ENCODE results near the gene GIPC2.

GIPC2 gene

GRCh38 chr1:78122389-78122788 is 76.6 kb downstream of the GIPC2 start:
- Histone ChIP-seq H3K27ac (ENCODE audit: low read depth, low read length) (no peak overlapping the region), H4K20me1 (ENCODE audit: control insufficient read depth, insufficient read depth, low read depth, low read length) (no peaks in the 10 kb centered on the region), H3K4me1 (ENCODE audit: control insufficient read depth, low read length) (no peaks in the 10 kb centered on the region), H3K9me3 (ENCODE audit: control insufficient read depth, insufficient read depth, low read length) (no peaks in the 10 kb centered on the region), H3K9me2 (replicated peaks; ENCODE audit: control insufficient read depth, low read length) (no peaks in the 10 kb centered on the region), H3K79me2 (ENCODE audit: control insufficient read depth, low read length) (no peaks in the 10 kb centered on the region), H3K4me3 (ENCODE audit: low read length) (no peak overlapping the region), H3K27me3 (ENCODE audit: control insufficient read depth, low read length) (peaks cover 3% of the 10 kb centered on the region; the same call in 1 of the 2 replicates), H3F3A (ENCODE audit: control insufficient read depth, insufficient read depth) (no peaks in the 10 kb centered on the region), H3K36me3 (ENCODE audit: control insufficient read depth, low read length) (no peaks in the 10 kb centered on the region), H3K4me2 (ENCODE audit: low read length) (no peak overlapping the region)
- TF ChIP-seq CTCF (IDR thresholded peaks at IDR 0.05; ENCODE audit: low read depth, low read length, poor library complexity, severe bottlenecking) (no peak), EZH2phosphoT487 (IDR thresholded peaks at IDR 0.05; ENCODE audit: borderline replicate concordance, low read length) (no peak)

DNA sequence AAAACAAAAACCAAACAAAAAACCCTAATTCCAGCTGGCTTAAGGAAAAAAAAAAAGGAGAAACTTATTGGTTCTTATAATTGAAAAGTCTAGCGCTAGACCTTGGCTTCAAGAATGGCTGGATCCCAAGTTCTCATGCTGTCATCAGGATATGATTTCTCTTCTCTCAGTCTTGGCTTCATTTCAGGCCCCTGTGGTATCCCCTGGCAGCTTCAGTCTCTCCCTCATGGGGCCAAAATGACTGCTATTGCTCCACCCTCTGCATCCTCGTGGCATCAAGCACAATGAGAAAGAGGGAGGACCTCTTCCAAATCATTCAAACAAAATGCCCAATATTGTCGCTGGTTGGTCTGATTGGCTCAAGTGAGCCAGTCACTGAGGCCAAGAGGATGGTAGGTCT is 80.7 kb downstream of the GIPC2 start:
- H3K9me2 ChIP-seq (replicated peaks; ENCODE audit: control insufficient read depth, low read length) = no peaks in the 10 kb centered on the region
- no peaks in the 10 kb centered on the region for H3K9me3 ChIP-seq (ENCODE audit: control insufficient read depth, insufficient read depth, low read length)
- no peak overlapping the region for H3K4me2 ChIP-seq (ENCODE audit: low read length)
- H3K4me3 ChIP-seq (ENCODE audit: low read length) = no peak overlapping the region
- no peaks in the 10 kb centered on the region for H3K4me1 ChIP-seq (ENCODE audit: control insufficient read depth, low read length)
- TF ChIP-seq EZH2phosphoT487 (IDR thresholded peaks at IDR 0.05; ENCODE audit: borderline replicate concordance, low read length) (no peak), CTCF (IDR thresholded peaks at IDR 0.05; ENCODE audit: low read depth, low read length, poor library complexity, severe bottlenecking) (no peak)
- no peaks in the 10 kb centered on the region for H3K79me2 ChIP-seq (ENCODE audit: control insufficient read depth, low read length)
- H3K27ac ChIP-seq (ENCODE audit: low read depth, low read length) = no peak overlapping the region
- no peaks in the 10 kb centered on the region for H3K36me3 ChIP-seq (ENCODE audit: control insufficient read depth, low read length)
- peaks cover 2% of the 10 kb centered on the region; the same call in 1 of the 2 replicates for H3K27me3 ChIP-seq (ENCODE audit: control insufficient read depth, low read length)
- H4K20me1 ChIP-seq (ENCODE audit: control insufficient read depth, insufficient read depth, low read depth, low read length) = no peaks in the 10 kb centered on the region
- H3F3A ChIP-seq (ENCODE audit: control insufficient read depth, insufficient read depth) = no peaks in the 10 kb centered on the region

DNA sequence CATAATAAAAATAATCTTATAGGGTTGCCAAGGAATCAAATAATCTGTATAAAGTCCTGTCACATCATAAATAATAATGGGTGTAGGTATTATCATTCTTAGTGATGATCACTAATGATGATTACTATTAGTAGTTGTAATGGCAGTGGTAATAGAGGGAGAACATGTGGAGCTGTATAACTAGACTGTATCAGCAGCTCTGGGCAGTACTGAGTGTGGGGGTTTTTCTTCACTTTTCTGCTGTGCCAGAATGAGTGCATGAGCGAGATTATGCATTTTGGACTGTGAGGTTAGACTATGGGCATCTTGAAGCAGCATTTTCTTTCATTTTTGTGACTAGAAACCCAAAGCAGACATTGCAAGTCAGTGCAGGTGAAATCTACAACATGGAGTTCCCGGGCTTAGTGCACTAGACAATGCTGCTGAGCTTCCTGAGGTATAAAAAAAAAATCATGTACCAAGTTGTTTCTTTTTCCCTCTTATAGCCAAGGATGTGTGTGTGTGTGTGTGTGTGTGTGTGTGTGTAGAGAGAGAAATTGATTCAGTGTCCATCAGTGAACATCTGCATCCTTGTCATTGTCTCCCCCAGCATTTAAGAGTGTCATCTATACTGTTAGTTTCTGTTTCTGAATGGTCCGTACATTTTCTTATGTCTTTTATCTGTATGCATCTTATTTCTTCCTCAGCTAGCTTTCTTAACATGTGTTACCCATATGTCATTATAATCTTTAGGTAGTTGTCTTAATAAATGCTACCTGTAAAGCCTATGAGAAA is 86.6 kb downstream of the GIPC2 start:
- no peak for TF ChIP-seq EZH2phosphoT487 (IDR thresholded peaks at IDR 0.05; ENCODE audit: borderline replicate concordance, low read length)
- Histone ChIP-seq H3K4me1 (ENCODE audit: control insufficient read depth, low read length) (no peaks in the 10 kb centered on the region), H3K4me3 (ENCODE audit: low read length) (no peak overlapping the region), H3K9me3 (ENCODE audit: control insufficient read depth, insufficient read depth, low read length) (no peaks in the 10 kb centered on the region), H3K27ac (ENCODE audit: low read depth, low read length) (no peak overlapping the region), H3K4me2 (ENCODE audit: low read length) (no peak overlapping the region), H3F3A (ENCODE audit: control insufficient read depth, insufficient read depth) (no peaks in the 10 kb centered on the region), H3K36me3 (ENCODE audit: control insufficient read depth, low read length) (no peaks in the 10 kb centered on the region), H3K79me2 (ENCODE audit: control insufficient read depth, low read length) (no peaks in the 10 kb centered on the region), H3K27me3 (ENCODE audit: control insufficient read depth, low read length) (peaks cover 12% of the 10 kb centered on the region), H4K20me1 (ENCODE audit: control insufficient read depth, insufficient read depth, low read depth, low read length) (no peaks in the 10 kb centered on the region), H3K9me2 (replicated peaks; ENCODE audit: control insufficient read depth, low read length) (no peaks in the 10 kb centered on the region)

DNA sequence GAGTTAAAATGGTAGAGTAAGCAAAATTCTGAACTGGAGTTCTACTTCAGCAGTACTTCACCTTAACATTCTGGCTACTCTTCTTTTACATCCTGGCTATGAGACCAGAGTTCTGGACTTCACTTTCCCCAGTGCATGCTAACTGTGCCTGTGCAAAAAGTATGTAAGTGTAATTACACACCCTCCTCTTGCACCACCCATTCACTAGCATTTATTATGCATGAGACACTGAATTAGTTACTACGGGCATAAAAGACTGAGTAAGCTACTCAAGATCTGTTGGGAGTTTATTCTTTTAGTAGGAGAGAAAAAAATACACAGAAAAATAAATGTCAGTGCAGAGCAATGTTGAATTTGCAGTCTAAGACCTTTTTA is 87.2 kb downstream of the GIPC2 start:
- peaks cover 12% of the 10 kb centered on the region for H3K27me3 ChIP-seq (ENCODE audit: control insufficient read depth, low read length)
- H3K9me3 ChIP-seq (ENCODE audit: control insufficient read depth, insufficient read depth, low read length) = no peaks in the 10 kb centered on the region
- no peaks in the 10 kb centered on the region for H3F3A ChIP-seq (ENCODE audit: control insufficient read depth, insufficient read depth)
- no peaks in the 10 kb centered on the region for H3K36me3 ChIP-seq (ENCODE audit: control insufficient read depth, low read length)
- no peak overlapping the region for H3K4me3 ChIP-seq (ENCODE audit: low read length)
- no peaks in the 10 kb centered on the region for H3K79me2 ChIP-seq (ENCODE audit: control insufficient read depth, low read length)
- no peaks in the 10 kb centered on the region for H4K20me1 ChIP-seq (ENCODE audit: control insufficient read depth, insufficient read depth, low read depth, low read length)
- TF ChIP-seq EZH2phosphoT487 (IDR thresholded peaks at IDR 0.05; ENCODE audit: borderline replicate concordance, low read length) = no peak
- no peak for TF ChIP-seq CTCF (IDR thresholded peaks at IDR 0.05; ENCODE audit: low read depth, low read length, poor library complexity, severe bottlenecking)
- H3K4me1 ChIP-seq (ENCODE audit: control insufficient read depth, low read length) = no peaks in the 10 kb centered on the region
- no peak overlapping the region for H3K4me2 ChIP-seq (ENCODE audit: low read length)
- H3K9me2 ChIP-seq (replicated peaks; ENCODE audit: control insufficient read depth, low read length) = no peaks in the 10 kb centered on the region
- no peak overlapping the region for H3K27ac ChIP-seq (ENCODE audit: low read depth, low read length)
